ENCODE measurements around the gene A4GALT. TPM values are rescaled to one million over a fixed set of nuclear protein-coding genes. Genes with fewer than 3 reads are reported as not detected.

A4GALT gene
- total and polyA plus RNA-seq, 2 experiments from 2014 or later, result 7.0 to 16.2 TPM

DNA sequence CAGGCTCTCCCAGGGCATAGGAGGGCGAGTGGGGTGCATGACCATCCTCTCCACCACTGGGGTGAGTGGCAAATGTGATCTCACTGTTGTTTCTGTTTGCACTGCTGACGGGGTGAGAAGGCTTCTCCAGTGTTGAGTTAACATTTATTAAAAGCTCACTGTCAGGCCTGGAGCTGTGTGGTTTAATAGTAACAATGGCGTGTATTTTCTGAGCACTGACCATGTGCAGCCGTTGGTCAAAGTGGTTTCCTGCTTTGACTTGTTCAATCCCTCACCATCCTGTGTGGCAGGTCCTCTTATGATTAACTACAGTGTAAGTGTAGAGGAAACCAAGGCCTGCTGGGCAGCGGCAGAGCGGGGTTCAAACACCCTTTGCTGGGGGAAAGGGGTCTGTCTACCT lies 4.4 kb downstream of the A4GALT start (continued):
- TF ChIP-seq, protein P1, sequence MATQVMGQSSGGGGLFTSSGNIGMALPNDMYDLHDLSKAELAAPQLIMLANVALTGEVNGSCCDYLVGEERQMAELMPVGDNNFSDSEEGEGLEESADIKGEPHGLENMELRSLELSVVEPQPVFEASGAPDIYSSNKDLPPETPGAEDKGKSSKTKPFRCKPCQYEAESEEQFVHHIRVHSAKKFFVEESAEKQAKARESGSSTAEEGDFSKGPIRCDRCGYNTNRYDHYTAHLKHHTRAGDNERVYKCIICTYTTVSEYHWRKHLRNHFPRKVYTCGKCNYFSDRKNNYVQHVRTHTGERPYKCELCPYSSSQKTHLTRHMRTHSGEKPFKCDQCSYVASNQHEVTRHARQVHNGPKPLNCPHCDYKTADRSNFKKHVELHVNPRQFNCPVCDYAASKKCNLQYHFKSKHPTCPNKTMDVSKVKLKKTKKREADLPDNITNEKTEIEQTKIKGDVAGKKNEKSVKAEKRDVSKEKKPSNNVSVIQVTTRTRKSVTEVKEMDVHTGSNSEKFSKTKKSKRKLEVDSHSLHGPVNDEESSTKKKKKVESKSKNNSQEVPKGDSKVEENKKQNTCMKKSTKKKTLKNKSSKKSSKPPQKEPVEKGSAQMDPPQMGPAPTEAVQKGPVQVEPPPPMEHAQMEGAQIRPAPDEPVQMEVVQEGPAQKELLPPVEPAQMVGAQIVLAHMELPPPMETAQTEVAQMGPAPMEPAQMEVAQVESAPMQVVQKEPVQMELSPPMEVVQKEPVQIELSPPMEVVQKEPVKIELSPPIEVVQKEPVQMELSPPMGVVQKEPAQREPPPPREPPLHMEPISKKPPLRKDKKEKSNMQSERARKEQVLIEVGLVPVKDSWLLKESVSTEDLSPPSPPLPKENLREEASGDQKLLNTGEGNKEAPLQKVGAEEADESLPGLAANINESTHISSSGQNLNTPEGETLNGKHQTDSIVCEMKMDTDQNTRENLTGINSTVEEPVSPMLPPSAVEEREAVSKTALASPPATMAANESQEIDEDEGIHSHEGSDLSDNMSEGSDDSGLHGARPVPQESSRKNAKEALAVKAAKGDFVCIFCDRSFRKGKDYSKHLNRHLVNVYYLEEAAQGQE (IDR thresholded peaks at IDR 0.05; ENCODE audit: unreplicated experiment), result no peak

DNA sequence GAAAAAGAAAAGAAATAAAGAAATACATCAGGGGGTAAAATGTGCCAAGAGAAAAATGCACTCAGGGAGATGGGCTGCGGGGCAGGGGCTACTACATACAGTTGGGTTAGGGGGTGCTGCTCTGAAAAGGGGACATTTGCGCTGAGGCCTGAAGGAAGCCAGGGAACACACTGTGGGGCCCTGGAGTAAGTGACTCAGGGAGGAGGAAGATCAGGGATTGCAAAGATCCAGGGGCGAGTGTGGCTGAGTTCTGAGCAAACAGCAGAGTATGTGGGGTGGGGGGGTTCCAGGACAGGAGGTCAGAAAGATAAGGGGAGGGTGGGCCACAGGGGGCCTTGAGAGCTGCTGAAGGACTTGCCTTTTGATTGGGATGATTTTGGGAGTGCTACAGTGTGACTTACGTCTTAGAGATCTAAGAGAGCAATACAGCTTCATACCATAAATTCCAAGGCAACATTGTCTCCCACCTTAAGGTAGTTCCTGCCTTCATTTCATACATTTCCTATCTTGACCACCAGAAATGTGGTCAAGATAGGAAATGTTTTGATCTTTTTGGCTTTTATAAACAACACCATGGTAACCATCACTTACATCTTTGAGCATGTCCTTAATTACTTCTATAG lies 5.8 kb downstream of the A4GALT start:
- TF ChIP-seq STAT1 (IDR thresholded peaks at IDR 0.05; ENCODE audit: unreplicated experiment), result no peak
- TF ChIP-seq, protein P2, sequence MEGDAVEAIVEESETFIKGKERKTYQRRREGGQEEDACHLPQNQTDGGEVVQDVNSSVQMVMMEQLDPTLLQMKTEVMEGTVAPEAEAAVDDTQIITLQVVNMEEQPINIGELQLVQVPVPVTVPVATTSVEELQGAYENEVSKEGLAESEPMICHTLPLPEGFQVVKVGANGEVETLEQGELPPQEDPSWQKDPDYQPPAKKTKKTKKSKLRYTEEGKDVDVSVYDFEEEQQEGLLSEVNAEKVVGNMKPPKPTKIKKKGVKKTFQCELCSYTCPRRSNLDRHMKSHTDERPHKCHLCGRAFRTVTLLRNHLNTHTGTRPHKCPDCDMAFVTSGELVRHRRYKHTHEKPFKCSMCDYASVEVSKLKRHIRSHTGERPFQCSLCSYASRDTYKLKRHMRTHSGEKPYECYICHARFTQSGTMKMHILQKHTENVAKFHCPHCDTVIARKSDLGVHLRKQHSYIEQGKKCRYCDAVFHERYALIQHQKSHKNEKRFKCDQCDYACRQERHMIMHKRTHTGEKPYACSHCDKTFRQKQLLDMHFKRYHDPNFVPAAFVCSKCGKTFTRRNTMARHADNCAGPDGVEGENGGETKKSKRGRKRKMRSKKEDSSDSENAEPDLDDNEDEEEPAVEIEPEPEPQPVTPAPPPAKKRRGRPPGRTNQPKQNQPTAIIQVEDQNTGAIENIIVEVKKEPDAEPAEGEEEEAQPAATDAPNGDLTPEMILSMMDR (conservative IDR thresholded peaks at IDR 0.05; ENCODE audit: low read depth in 2 of 2), result no peak
- TF ChIP-seq, protein P3, sequence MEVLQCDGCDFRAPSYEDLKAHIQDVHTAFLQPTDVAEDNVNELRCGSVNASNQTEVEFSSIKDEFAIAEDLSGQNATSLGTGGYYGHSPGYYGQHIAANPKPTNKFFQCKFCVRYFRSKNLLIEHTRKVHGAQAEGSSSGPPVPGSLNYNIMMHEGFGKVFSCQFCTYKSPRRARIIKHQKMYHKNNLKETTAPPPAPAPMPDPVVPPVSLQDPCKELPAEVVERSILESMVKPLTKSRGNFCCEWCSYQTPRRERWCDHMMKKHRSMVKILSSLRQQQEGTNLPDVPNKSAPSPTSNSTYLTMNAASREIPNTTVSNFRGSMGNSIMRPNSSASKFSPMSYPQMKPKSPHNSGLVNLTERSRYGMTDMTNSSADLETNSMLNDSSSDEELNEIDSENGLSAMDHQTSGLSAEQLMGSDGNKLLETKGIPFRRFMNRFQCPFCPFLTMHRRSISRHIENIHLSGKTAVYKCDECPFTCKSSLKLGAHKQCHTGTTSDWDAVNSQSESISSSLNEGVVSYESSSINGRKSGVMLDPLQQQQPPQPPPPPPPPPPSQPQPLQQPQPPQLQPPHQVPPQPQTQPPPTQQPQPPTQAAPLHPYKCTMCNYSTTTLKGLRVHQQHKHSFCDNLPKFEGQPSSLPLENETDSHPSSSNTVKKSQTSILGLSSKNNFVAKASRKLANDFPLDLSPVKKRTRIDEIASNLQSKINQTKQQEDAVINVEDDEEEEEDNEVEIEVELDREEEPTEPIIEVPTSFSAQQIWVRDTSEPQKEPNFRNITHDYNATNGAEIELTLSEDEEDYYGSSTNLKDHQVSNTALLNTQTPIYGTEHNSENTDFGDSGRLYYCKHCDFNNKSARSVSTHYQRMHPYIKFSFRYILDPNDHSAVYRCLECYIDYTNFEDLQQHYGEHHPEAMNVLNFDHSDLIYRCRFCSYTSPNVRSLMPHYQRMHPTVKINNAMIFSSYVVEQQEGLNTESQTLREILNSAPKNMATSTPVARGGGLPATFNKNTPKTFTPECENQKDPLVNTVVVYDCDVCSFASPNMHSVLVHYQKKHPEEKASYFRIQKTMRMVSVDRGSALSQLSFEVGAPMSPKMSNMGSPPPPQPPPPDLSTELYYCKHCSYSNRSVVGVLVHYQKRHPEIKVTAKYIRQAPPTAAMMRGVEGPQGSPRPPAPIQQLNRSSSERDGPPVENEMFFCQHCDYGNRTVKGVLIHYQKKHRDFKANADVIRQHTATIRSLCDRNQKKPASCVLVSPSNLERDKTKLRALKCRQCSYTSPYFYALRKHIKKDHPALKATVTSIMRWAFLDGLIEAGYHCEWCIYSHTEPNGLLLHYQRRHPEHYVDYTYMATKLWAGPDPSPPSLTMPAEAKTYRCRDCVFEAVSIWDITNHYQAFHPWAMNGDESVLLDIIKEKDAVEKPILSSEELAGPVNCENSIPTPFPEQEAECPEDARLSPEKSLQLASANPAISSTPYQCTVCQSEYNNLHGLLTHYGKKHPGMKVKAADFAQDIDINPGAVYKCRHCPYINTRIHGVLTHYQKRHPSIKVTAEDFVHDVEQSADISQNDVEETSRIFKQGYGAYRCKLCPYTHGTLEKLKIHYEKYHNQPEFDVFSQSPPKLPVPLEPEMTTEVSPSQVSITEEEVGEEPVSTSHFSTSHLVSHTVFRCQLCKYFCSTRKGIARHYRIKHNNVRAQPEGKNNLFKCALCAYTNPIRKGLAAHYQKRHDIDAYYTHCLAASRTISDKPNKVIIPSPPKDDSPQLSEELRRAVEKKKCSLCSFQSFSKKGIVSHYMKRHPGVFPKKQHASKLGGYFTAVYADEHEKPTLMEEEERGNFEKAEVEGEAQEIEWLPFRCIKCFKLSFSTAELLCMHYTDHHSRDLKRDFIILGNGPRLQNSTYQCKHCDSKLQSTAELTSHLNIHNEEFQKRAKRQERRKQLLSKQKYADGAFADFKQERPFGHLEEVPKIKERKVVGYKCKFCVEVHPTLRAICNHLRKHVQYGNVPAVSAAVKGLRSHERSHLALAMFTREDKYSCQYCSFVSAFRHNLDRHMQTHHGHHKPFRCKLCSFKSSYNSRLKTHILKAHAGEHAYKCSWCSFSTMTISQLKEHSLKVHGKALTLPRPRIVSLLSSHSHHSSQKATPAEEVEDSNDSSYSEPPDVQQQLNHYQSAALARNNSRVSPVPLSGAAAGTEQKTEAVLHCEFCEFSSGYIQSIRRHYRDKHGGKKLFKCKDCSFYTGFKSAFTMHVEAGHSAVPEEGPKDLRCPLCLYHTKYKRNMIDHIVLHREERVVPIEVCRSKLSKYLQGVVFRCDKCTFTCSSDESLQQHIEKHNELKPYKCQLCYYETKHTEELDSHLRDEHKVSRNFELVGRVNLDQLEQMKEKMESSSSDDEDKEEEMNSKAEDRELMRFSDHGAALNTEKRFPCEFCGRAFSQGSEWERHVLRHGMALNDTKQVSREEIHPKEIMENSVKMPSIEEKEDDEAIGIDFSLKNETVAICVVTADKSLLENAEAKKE (CRISPR knock-in tag; IDR thresholded peaks at IDR 0.05), result no peak
- TF ChIP-seq, protein P4, sequence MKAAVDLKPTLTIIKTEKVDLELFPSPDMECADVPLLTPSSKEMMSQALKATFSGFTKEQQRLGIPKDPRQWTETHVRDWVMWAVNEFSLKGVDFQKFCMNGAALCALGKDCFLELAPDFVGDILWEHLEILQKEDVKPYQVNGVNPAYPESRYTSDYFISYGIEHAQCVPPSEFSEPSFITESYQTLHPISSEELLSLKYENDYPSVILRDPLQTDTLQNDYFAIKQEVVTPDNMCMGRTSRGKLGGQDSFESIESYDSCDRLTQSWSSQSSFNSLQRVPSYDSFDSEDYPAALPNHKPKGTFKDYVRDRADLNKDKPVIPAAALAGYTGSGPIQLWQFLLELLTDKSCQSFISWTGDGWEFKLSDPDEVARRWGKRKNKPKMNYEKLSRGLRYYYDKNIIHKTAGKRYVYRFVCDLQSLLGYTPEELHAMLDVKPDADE (IDR thresholded peaks at IDR 0.05), result no peak
- no peak for TF ChIP-seq EZH2phosphoT487 (IDR thresholded peaks at IDR 0.05; ENCODE audit: unreplicated experiment)
- TF ChIP-seq, protein P1 (IDR thresholded peaks at IDR 0.05; ENCODE audit: unreplicated experiment), result no peak
- Histone ChIP-seq H3K4me1 (ENCODE audit: insufficient read depth) (peaks cover 30% of the 10 kb centered on the region), H3K9me2 (ENCODE audit: insufficient read depth) (no peaks in the 10 kb centered on the region), H3K79me2 (replicated peaks; ENCODE audit: insufficient read depth) (peaks cover 4% of the 10 kb centered on the region), H2AFZ (no peak overlapping the region), H3K27me3 (ENCODE audit: insufficient read depth) (peaks cover 15% of the 10 kb centered on the region), H3K4me2 (no peak overlapping the region), H3K27ac (ENCODE audit: low read depth) (no peak overlapping the region), H3K4me3 (no peak overlapping the region), H4K20me1 (replicated peaks; ENCODE audit: insufficient read depth) (no peaks in the 10 kb centered on the region; the same call in 1 of the 2 replicates), H3K36me3 (ENCODE audit: insufficient read depth) (no peaks in the 10 kb centered on the region), H3F3A (replicated peaks; ENCODE audit: low read depth) (no peaks in the 10 kb centered on the region)
- Mint-ChIP-seq H3K9me3 (peaks cover 4% of the 10 kb centered on the region; the same call in 1 of the 3 replicates), H3K4me1 (peaks cover 24% of the 10 kb centered on the region), H3K4me3 (no peak overlapping the region), H3K27me3 (ENCODE audit: insufficient read depth, low read depth, poor library complexity) (peaks cover 22% of the 10 kb centered on the region), H3K27ac (no peak overlapping the region), H3K36me3 (ENCODE audit: low read depth) (0 out of 3 replicates have a peak, but pooled peaks cover 4% of the 10 kb centered on the region)
- no peak for ATAC-seq
- no peak for DNase-seq (ENCODE audit: low spot score)
